GM19099 (cell line): ENCODE data around the gene EI24.
A peak's percentile ranks its signal among the peaks of the same experiment; 100 is the strongest.

ENCODE experiments used
- POLR2A ChIP-seq: IDR thresholded peaks from 3 replicates; pipeline ENCODE4 v1.6.1; 2011; ENCODE audit warnings: low read depth; ENCODE audit not compliant: insufficient read length; ENCODE audit errors: extremely low read depth

Gene EI24

GRCh38 chr11:125566235-125566634 is 3.0 kb upstream of the EI24 start:
- no peak for TF ChIP-seq POLR2A

GRCh38 chr11:125569915-125570621 is 791 bp downstream of the EI24 start:
- no peak for TF ChIP-seq POLR2A

- TF ChIP-seq POLR2A = no peak
Measured at GRCh38 chr11:125570952-125571351, 1.7 kb downstream of the EI24 start.

- no peak for TF ChIP-seq POLR2A
Measured at GRCh38 chr11:125572916-125573315, 3.6 kb downstream of the EI24 start.

- no peak for TF ChIP-seq POLR2A
Measured at GRCh38 chr11:125578783-125579182, 9.5 kb downstream of the EI24 start.

- no peak for TF ChIP-seq POLR2A
Measured at GRCh38 chr11:125579811-125580210, 10.5 kb downstream of the EI24 start.

GRCh38 chr11:125583496-125583895 is 14.2 kb downstream of the EI24 start:
- no peak for TF ChIP-seq POLR2A

GRCh38 chr11:125585487-125585886 is 16.2 kb downstream of the EI24 start:
- TF ChIP-seq POLR2A = no peak

GRCh38 chr11:125586623-125587022 is 17.3 kb downstream of the EI24 start:
- no peak for TF ChIP-seq POLR2A

GRCh38 chr11:125587480-125587879 is 18.2 kb downstream of the EI24 start:
- no peak for TF ChIP-seq POLR2A

GRCh38 chr11:125588505-125588904 is 19.2 kb downstream of the EI24 start:
- no peak for TF ChIP-seq POLR2A

- peak; percentile 31 for TF ChIP-seq POLR2A
Measured at GRCh38 chr11:125591649-125592304, 22.5 kb downstream of the EI24 start.

- TF ChIP-seq POLR2A = peak; percentile 77
Measured at GRCh38 chr11:125592305-125593113, 23.2 kb downstream of the EI24 start, which contains the start of gene STT3A. Gene STT3A, plus strand, starts transcription at chr11:125592852. Its CDS starts 3,064 bp downstream, at chr11:125595916.

GRCh38 chr11:125593114-125593820 is 24.0 kb downstream of the EI24 start:
- no peak for TF ChIP-seq POLR2A

- TF ChIP-seq POLR2A = no peak
Measured at GRCh38 chr11:125594958-125595357, 25.7 kb downstream of the EI24 start.
